Osteoblast (primary cell): ENCODE measurements around the gene KRT85. TPM values are rescaled to one million over a fixed set of nuclear protein-coding genes. Genes with fewer than 3 reads are reported as not detected.

Experiments
- DNase-seq: peaks from one replicate; pipeline ENCODE4 v3.0.0; 2011; ENCODE audit warnings: low spot score, mixed read lengths; ENCODE audit not compliant: insufficient read length; ENCODE audit errors: missing footprints
- H2AFZ ChIP-seq: 2 replicates; pipeline ENCODE4 v1.6.0; 2011; ENCODE audit warnings: mild to moderate bottlenecking, low read length
- H3K27ac ChIP-seq: 2 replicates; pipeline ENCODE4 v1.5.1; 2011; ENCODE audit warnings: mild to moderate bottlenecking, low read depth, low read length, moderate library complexity
- H3K27me3 ChIP-seq: 2 replicates; pipeline ENCODE4 v1.6.0; 2012; ENCODE audit warnings: mild to moderate bottlenecking, control low read depth, inconsistent platforms, low read length, moderate library complexity; ENCODE audit not compliant: insufficient read depth
- H3K36me3 ChIP-seq: 2 replicates; pipeline ENCODE4 v1.5.1; 2011; ENCODE audit warnings: mild to moderate bottlenecking, low read length, control low read depth, moderate library complexity; ENCODE audit not compliant: insufficient read depth
- H3K4me1 ChIP-seq: 2 replicates; pipeline ENCODE4 v1.5.1; 2011; ENCODE audit warnings: mild to moderate bottlenecking, low read length, control low read depth, moderate library complexity; ENCODE audit not compliant: insufficient read depth
- H3K4me2 ChIP-seq: 2 replicates; pipeline ENCODE4 v1.6.0; 2011; ENCODE audit warnings: mild to moderate bottlenecking, low read length; ENCODE audit not compliant: insufficient read depth
- H3K4me3 ChIP-seq: fragments of 200-600 bp; sonication (generic); 3 replicates; pipeline ENCODE4 v1.5.1; 2012; ENCODE audit warnings: mild to moderate bottlenecking, low read length, inconsistent platforms; ENCODE audit not compliant: insufficient read depth
- H3K79me2 ChIP-seq: 2 replicates; pipeline ENCODE4 v1.6.0; 2012; ENCODE audit warnings: mild to moderate bottlenecking, low read length, control low read depth, inconsistent platforms; ENCODE audit not compliant: insufficient read depth
- H3K9me3 ChIP-seq: 2 replicates; pipeline ENCODE4 v1.5.1; 2011; ENCODE audit warnings: low read depth, low read length, control low read depth
- H4K20me1 ChIP-seq: 2 replicates; pipeline ENCODE4 v1.6.0; 2012; ENCODE audit warnings: mild to moderate bottlenecking, low read length, control low read depth; ENCODE audit not compliant: insufficient read depth
- CTCF ChIP-seq: IDR thresholded peaks from 2 replicates; pipeline ENCODE4 v1.5.1; 2011; ENCODE audit warnings: mild to moderate bottlenecking, low read depth, low read length, moderate library complexity; ENCODE audit errors: extremely low read depth
- total RNA-seq: library from RNA; depleted of rRNA; stranded (reverse); fragments of >200 nt; gene quantifications from 2 replicates; pipeline ENCODE4 v1.2.3, GENCODE V29; 2012

Gene KRT85
- total RNA-seq, 1 donor, result not detected

GRCh38 chr12:52360663-52361271 lies 6.5 kb downstream of the KRT85 start:
- Histone ChIP-seq H3K9me3 (no peaks in the 10 kb centered on the region), H3K36me3 (no peaks in the 10 kb centered on the region), H3K4me3 (no peak overlapping the region), H3K4me1 (no peaks in the 10 kb centered on the region), H4K20me1 (no peaks in the 10 kb centered on the region), H3K27ac (no peak overlapping the region), H3K79me2 (no peaks in the 10 kb centered on the region), H3K27me3 (peaks cover 16% of the 10 kb centered on the region), H2AFZ (no peak overlapping the region), H3K4me2 (no peak overlapping the region)
- no peak for TF ChIP-seq CTCF
- DNase-seq, result peak; percentile 69

- no peak for TF ChIP-seq CTCF
- H3K4me2 ChIP-seq, result no peak overlapping the region
- no peaks in the 10 kb centered on the region for H4K20me1 ChIP-seq
- no peaks in the 10 kb centered on the region for H3K79me2 ChIP-seq
- H3K27ac ChIP-seq, result no peak overlapping the region
- peak; percentile 79 for DNase-seq
- H3K9me3 ChIP-seq, result no peaks in the 10 kb centered on the region
- no peak overlapping the region for H3K4me3 ChIP-seq
- no peak overlapping the region for H2AFZ ChIP-seq
- peaks cover 22% of the 10 kb centered on the region for H3K27me3 ChIP-seq
- no peaks in the 10 kb centered on the region for H3K4me1 ChIP-seq
- H3K36me3 ChIP-seq, result no peaks in the 10 kb centered on the region
Measured at GRCh38 chr12:52360106-52360662, 7.1 kb downstream of the KRT85 start.

GRCh38 chr12:52359621-52360061 lies 7.6 kb downstream of the KRT85 start:
- H4K20me1 ChIP-seq, result no peaks in the 10 kb centered on the region
- H3K4me1 ChIP-seq, result no peaks in the 10 kb centered on the region
- no peak for TF ChIP-seq CTCF
- no peak overlapping the region for H3K27ac ChIP-seq
- H2AFZ ChIP-seq, result no peak overlapping the region
- peaks cover 22% of the 10 kb centered on the region for H3K27me3 ChIP-seq
- no peak overlapping the region for H3K4me3 ChIP-seq
- no peaks in the 10 kb centered on the region for H3K9me3 ChIP-seq
- H3K79me2 ChIP-seq, result no peaks in the 10 kb centered on the region
- no peak overlapping the region for H3K4me2 ChIP-seq
- peak; percentile 60 for DNase-seq
- no peaks in the 10 kb centered on the region for H3K36me3 ChIP-seq

GRCh38 chr12:52358575-52359350 lies 8.5 kb downstream of the KRT85 start:
- Histone ChIP-seq H3K4me3 (no peak overlapping the region), H3K27ac (no peak overlapping the region), H4K20me1 (no peaks in the 10 kb centered on the region), H3K4me2 (no peak overlapping the region), H2AFZ (no peak overlapping the region), H3K27me3 (peaks cover 28% of the 10 kb centered on the region), H3K79me2 (no peaks in the 10 kb centered on the region), H3K9me3 (no peaks in the 10 kb centered on the region), H3K4me1 (no peaks in the 10 kb centered on the region), H3K36me3 (no peaks in the 10 kb centered on the region)
- TF ChIP-seq CTCF, result no peak
- DNase-seq, result peak; percentile 52
